GM18909 (cell line): Measurements from ENCODE around the gene CAMTA1.
"Not testable (repeated sequence)": the region's sequence is repeated elsewhere in the genome, so short reads cannot be mapped to it uniquely, and the experiment has no call there.

Experiments used
- ATAC-seq: cut with Tn5 transposase; IDR thresholded peaks from one replicate; pipeline ENCODE4 v1.9.1; 2021; ENCODE audit warnings: mild to moderate bottlenecking; ENCODE audit not compliant: unreplicated experiment, poor library complexity

CAMTA1 gene

DNA sequence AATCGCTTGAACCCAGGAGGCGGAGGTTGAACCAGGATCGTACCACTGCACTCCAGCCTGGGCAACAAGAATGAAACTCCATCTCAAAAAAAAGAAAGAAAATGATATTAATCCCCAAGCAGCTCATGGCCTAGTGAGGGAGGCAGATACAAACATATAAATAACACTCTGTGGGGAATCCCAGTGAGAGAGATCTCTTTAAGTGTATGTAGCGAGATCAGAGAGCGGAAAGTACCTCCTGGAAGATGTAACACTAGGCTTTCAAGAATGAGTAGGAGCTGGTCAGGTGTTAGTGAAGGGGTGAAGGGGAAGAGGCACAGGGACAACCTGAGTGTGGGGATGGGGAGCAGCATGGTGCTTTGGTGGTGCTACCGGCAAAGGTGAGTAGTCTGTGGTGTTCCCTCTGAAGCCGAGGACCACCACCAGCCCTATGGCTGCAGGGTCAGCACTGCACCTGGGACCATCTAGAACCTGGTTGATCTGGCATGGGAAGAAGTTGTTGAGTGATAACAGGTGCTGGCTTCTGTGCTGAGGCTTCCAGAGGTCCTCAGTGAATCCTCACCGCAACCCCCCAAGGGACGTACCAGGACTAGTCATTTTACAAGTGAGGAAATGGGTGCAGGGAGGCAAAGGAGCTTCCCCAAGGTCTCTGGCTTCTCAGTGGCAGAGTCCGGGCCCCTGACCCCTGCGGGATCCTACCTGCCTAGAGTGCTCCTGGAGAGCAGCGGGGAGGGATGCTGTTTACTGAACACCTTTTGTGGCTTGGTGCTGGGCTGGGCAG lies 618.2 kb downstream of the CAMTA1 start:
- no peak for ATAC-seq

DNA sequence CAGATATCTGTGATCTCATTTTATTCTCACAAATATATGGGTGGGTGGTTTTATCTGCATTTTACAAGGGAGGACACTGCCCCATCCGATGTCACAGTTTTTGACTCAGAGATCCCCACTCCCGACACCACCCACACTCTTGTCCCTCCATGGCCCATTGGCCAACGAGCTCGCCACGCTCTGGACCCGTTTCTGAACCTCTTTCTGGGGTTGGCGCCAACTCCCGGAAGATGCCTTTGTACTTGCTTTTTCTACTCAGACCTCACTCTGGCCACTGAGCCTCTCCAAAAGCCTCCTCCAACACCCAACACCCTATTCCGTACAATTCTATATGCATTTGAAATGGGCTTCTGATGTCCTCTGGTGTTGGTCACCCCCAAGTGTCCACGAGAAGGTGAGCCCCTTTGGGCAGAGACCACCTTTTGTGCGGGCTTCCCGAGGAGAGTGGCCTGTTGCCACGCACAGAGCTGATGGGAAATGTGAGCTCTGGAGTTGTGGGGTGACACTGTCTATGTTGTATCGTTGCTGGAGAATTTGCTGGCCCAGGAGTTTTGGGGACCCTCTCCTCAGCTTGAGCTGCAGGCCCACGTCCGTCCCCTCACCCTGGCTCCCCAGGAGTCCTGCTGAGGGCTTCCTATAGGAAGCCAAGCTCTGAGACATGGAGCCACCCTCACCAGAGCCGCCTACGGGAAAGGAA lies 618.9 kb downstream of the CAMTA1 start:
- ATAC-seq: no peak

DNA sequence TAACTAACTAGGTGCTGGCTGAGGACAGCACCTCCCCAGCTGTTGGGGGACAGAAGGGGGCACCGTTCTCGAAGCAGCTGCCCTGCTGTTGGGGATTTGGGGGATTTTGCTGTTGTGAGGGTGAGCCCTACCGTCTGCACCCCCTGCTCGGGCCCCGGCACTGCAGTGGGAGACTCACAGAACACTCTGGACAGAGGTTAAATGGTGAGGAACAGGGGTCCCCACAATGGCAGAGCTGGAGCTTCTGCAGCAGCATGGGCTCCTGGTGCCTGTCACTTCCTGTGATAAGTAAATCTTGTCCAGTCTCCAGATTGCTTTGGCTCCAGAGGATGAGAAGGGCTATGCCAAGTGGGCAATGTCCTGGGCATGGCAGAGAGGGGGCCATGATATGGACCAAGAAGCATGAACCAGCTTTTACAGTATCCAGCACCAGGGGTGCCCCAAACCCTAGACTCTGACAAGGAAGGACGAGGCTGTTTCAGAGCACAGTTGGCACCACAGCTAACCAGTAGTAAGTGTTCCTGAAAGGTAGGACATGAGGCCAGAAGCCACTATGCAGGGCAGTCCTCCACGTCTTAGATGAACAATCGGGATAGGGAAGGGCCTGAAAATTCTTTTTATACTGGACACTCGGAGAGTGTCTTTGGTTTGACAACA lies 620.7 kb downstream of the CAMTA1 start:
- no peak for ATAC-seq

DNA sequence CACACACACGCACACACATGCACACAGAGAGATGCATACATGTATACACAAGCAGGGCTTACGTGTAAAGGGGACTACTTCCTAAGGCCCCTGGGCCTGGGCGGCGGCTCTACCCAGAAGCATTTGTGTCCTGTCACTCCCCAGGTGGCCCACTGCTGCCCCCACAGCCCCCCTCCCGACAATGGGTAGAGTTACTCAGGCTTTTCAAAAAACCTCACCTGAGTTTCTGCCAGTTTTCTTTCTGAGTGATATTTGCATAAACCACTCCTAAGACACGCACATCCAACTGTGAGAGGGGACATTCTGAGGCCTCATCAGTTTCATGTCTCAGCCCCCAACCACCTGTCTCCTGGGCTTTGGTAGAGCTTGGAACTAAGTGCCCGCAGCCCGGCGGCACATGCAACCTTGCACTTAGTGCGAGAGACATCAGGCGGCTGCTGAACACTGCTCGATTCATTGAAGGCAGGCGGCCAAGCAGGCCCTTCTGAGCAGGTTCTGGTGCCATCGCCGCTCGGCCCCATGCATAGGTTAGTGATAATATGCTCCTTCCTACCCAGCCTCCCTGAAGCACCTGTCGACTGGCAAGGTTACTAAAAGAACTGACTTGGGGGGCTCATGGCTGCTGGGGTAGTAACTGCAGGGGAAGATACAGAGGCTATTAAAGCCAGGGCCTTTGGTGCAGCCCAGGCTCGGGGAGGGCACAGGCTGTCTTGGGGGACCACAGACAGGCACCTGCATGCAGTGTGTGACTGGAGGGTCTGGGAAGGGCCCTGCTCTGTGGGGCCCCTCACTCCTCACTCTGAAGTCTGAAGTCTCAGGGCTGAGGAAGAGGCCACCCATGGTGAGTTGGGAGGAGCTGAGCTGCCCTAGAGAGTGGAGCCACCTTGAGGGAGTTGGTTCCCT lies 621.6 kb downstream of the CAMTA1 start:
- ATAC-seq: no peak

DNA sequence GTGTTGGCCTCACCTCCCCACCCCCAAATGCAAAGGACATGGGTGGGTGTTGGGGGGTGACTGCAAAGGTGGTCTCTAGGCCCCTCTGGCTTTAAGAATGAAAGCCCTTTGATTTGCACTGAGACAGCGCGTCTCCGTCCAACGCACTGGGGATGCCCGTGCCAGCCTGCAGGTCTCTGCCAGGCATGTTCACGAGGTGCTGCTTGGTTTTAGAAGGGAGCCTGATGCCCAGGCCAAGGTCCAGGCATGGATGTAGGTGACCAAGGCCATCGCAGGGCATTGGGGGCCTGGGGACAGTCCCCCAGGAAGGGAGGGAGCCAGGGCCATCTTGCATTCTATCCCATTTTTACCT lies 622.3 kb downstream of the CAMTA1 start:
- no peak for ATAC-seq

DNA sequence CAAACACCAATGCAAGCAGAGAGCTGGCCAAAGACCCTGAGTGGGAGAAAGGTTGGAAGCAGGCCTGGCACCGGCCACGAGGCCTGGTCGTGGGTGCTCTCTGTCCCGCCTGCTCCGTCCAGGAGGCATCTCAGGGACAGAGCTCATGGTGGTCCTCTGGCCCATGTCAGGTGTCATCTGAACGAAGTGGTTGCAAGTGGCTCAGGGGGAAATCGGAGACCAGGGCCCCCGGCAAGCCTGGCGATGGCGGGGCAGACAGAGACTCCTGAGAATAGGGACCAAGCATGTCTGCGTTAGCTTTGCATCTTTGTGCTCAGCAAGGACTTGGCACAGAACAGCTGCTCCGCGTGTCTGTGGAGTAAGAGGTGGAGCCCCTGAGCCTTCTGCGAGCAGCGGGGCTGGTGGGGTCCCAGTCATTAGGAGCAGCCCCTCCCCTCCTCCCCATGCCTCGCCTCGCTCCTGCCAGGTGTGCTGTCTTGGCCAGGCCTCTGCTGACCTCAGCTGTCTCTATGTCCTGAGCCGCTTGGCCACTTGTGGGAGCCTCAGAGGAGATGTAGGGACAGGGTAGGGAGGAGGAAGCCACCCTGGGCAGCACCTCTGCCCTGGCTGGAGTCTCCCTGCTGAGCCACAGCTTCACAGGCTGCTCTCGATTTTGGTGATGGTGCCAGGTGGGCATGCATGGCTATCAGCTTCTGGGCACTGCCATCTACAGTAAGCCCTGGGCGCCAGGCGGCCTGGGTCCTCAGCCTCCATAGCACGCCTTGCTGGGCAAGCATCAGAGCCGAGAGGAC lies 622.9 kb downstream of the CAMTA1 start:
- no peak for ATAC-seq

DNA sequence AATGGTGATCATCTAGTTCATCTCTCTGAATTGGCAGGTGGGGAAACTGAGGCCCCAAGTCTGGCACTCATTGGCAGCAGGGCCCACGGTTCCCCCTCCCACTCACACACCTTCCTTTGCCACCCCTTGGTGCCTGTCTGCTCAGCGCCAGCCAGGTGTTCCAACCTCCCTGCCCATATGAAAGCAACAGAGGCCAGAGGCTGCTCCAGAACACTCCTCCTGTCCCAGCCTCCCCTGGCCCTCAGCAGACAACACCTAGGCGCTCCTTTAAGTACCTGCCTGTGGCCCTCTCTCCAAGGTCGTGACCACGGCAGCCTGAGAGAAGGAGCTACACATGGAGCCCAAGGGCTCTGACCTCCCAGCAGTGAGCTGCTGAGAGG lies 623.5 kb downstream of the CAMTA1 start:
- no peak for ATAC-seq

DNA sequence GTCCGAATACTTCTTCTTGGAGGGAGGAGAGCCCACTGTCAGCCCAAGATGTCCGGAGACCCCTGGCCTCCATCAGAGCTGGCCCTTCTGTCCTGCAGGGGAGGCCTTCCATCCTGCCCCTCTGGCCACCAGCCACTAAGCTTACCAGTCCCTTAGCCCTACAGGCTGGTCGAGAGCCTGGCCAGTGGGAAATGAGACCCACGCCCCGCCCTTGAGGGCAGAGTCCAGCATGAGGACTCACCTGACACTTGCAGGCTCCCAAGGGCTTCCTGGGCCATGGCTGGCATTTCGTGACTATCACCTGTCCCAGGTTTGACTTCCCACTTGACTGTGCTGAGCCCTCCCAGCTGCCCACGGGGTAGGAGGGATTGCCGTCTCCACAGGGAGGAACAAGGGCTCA lies 624.0 kb downstream of the CAMTA1 start:
- no peak for ATAC-seq

DNA sequence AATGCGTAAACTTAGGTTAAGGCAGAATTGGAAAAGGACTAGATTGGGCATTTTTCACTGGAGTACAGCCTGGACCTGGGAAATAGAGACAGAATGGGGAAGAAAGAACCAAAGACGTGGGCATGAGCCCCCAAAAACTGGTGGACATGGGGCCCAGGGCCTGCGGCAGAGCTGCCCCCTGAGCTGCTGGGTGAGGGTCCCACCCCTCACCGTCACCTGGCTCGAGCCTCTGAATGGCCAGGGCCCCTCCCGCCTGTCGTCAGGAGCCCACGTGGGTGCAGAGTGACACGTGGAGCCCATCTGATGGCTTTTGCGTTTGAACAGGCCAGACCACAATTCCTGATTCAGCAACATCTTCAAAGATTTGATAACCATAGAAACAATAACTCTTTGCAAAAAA lies 624.9 kb downstream of the CAMTA1 start:
- no peak for ATAC-seq

DNA sequence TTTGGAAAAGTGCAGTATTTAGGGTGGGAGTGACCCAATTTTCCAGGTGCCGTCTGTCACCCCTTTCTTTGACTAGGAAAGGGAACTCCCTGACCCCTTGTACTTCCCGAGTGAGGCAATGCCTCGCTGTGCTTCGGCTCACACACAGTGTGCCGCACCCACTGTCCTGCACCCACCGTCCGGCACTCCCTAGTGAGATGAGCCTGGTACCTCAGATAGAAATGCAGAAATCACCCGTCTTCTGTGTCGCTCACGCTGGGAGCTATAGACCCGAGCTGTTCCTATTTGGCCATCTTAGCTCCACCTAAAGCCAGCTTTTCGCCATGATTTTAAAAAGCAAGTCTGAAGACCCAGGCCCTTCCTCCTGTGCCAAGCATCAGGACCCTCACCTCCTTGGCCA lies 632.4 kb downstream of the CAMTA1 start:
- ATAC-seq: not testable (repeated sequence)

DNA sequence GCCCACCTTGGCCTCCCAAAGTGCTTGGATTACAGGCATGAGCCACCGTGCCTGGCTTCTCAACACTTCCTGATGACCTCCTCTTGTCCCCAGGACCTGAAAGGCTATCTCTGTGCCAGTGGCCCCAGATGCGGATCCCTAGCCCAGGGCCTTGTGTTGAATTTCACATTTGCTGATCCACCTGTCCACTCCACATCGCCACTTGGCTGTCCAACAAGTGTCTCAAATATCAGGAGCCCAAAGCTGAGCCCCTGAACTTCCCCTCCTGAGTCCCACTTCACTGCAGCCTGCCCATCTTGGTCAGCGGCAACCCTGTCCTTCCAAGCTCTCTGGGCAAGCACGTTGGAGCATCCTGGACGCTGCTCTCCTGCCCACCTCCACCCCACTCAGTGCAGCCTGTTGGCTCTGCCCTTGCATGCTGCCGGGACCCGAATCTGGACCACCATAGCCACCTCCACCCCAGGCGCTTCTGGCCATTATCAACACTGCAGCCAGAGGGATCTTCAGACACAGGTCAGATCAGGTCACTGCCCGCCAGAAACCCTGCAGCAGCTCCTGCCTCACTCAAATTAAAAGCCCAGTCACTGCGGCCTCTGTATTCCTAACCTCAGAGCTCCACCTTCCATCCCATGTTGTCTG lies 633.3 kb downstream of the CAMTA1 start:
- no peak for ATAC-seq

DNA sequence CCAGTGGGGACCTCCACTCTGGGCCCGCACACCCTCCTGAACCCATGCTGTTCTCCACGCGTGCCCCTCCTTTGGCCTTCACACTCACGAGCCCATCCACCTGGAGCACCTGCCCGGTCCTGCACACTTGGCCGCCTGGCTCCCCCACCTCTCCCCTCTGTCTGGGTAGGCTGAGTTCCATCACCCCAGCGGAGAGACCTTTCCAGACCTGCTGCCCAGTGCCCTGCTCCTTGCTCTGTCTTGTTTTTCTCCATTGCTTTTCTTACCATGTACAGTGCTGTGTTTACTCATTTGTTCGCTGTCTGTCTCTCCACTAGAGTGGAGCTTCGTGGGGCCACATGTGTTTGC lies 634.8 kb downstream of the CAMTA1 start:
- ATAC-seq: no peak

DNA sequence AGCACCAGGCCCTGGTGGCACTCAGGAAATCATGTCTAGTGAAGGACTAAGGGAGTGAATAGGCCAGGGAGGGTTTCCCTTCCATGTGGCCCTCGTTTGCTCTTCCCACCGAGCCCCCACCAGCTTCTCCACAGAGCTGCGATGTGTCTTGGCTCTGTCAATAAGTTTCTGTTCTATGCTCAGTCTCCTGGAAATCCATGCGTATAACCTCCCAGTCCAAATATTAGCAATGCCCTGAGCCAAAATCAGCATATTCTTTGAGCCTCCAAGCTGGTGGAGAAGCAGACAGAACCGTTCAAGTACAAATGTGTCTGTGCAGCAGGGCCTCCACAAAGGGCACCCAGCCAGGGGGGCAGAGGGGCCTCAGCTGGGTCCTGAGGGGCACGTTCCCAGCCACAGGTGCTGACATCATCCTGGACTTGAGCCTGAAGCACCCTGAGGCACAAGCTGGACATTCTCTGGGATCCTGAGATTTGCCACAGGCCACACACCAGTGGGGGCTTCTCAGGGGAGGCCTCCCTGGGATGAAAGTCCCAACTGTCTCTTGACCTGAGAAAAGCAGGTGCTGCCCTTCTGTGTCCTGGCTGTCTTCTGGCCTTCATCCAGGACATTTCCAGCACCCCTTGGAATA lies 635.3 kb downstream of the CAMTA1 start:
- no peak for ATAC-seq

DNA sequence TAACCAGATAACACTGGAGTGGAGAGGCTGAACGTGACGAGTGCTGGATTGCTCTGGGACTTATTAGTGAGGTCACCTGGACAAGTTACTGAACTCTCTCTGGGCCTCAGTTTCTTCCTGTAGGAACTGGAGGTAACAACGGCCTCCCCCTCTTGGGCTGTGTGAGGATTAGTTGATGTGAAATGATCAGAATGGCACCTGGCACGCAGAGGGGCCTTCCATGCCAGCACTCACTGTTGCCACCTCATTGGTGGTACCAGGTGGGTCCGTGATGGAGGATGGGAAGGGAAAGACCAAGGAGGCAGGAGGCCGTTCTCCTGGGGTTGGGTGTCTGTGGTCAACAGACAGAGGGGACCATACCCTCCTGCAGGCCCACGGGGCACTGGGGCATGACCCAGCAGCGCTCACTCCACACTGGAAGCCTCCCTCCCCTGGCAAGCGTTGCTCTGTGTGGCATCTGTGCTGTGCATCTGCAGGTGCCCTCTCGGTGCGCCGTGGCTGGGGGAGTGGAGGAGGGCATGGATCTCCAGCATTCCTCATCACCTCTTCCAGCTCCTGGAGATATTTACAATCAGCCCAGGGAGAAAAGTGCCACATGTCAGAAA lies 636.3 kb downstream of the CAMTA1 start:
- ATAC-seq: no peak

DNA sequence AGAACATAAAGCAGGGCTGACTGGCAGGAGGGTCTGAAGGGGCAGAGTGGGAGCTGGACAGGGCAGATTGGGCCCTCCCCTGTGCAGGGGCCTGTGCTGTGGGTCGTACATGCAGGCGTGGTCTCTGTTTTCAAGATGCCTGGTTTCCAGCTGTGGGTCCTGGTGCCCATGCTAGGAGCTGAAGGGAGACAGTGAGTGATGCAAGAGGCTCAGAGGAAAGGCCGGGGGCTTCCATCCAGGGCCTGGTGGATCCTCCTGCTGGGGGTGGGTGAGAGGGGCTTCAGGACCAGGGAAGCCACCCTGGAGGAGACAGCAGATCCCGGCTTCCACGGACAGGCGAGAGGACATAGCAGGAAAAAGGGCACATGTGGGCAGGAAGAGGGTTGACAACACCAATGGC lies 636.8 kb downstream of the CAMTA1 start:
- ATAC-seq: no peak

DNA sequence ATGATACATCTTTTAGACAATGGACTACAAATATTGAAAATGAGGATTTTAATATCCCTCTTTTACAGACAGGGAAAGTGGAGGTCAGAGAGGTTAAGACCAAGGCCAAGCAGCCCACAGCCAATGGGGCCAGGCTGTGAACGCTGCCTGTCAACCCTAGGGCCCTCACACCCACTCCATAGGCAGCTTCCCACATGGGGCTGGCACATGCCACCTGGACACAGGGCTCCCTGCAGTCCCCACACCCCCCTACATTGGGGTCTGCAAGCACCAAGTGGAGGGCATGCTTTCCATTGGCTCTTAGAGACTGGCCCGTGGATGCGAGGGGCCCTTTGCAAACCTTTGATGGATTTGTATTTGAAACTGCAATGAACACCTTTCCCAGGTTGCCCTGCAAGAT lies 637.3 kb downstream of the CAMTA1 start:
- ATAC-seq: no peak

DNA sequence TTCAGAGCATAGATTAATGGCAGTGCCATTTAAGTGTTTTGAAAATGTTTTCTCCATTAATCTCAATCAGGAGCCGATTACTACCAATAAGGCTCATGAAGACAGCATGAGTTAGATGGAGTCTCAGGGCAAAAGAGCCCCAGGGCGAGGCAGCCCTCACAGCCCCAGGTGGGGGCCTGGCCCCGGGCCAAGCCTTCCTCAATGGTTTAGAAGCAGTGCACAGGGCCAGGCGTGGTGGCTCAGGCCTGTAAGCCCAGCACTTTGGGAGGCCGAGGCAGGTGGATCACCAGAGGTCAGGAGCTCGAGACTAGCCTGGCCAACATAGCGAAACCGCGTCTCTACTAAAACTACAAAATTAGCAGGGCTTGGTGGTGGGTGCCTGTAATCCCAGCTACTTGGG lies 637.7 kb downstream of the CAMTA1 start:
- ATAC-seq: no peak

DNA sequence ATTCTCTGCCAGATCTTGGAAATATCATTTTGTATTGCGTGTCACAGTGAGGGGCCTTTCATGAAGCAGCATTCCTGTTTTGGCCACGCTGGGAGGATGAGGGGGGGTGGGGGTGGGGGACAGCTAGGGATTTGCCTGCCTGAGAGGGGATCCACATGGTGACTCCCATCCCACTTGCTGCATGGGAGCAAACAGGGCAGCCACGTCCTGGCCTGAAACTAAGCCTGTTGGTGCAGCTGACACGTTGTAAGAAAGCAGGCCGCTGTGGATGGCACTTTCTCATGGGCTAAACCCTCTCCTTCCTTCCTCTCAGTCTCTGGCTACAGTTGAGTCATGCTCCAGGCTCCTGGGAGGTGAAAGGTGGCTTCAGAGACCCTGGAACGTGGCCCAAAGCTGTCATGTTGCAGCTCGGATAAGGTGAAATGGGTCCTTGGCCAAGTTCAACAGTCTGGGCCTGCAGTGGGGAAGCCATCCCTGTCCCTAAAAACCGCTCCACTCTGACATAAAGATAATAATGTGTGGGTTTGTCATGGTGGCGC lies 639.2 kb downstream of the CAMTA1 start:
- ATAC-seq: no peak
